WTC11 (cell line): ENCODE data around the gene FAF1.

Source experiments
- FOXP1 ChIP-seq: sonication (generic); formaldehyde crosslinking; IDR thresholded peaks from 2 replicates; pipeline ENCODE4 v1.8.0; 2022; ENCODE audit warnings: missing genetic modification reagents, mild to moderate bottlenecking, moderate library complexity, borderline replicate concordance
- GRHL2 ChIP-seq: fragments of 250-450 bp; sonication (Bioruptor Pico); IDR thresholded peaks from 2 replicates; pipeline ENCODE4 v1.8.0; 2022; ENCODE audit warnings: mild to moderate bottlenecking, moderate library complexity; ENCODE audit not compliant: insufficient replicate concordance, severe bottlenecking
- IRF2 ChIP-seq: sonication (generic); formaldehyde crosslinking; IDR thresholded peaks from 2 replicates; pipeline ENCODE4 v1.8.0; 2022; ENCODE audit warnings: low read depth, missing genetic modification reagents, borderline replicate concordance
- PREB ChIP-seq: sonication (generic); formaldehyde crosslinking; IDR thresholded peaks from 2 replicates; pipeline ENCODE4 v1.8.1; 2022; ENCODE audit warnings: mild to moderate bottlenecking, missing genetic modification reagents, moderate library complexity, borderline replicate concordance
- RORB ChIP-seq: fragments of 250-450 bp; sonication (Bioruptor Pico); IDR thresholded peaks from 2 replicates; pipeline ENCODE4 v1.9.0; 2021; ENCODE audit warnings: mild to moderate bottlenecking
- TCF7 ChIP-seq: sonication (generic); formaldehyde crosslinking; IDR thresholded peaks from 2 replicates; pipeline ENCODE4 v1.8.0; 2022; ENCODE audit warnings: mild to moderate bottlenecking, low read depth, missing genetic modification reagents, moderate library complexity
- USF2 ChIP-seq: sonication (generic); formaldehyde crosslinking; IDR thresholded peaks from 2 replicates; pipeline ENCODE4 v1.8.1; 2023; ENCODE audit warnings: mild to moderate bottlenecking, missing genetic modification reagents, moderate library complexity
- ZNF121 ChIP-seq: sonication (generic); formaldehyde crosslinking; IDR thresholded peaks from 2 replicates; pipeline ENCODE4 v1.8.0; 2023; ENCODE audit warnings: missing genetic modification reagents
- ZNF416 ChIP-seq: fragments of 250-450 bp; sonication (Bioruptor Pico); IDR thresholded peaks from 2 replicates; pipeline ENCODE4 v1.9.0; 2021; ENCODE audit warnings: mild to moderate bottlenecking, inconsistent platforms
- TF ChIP-seq, protein P1 (sequence below): fragments of 200-600 bp; IDR thresholded peaks from 2 replicates; pipeline ENCODE4 v1.8.0; 2022; ENCODE audit warnings: antibody characterized with exemption
- TF ChIP-seq, protein P2 (sequence below): sonication (generic); formaldehyde crosslinking; IDR thresholded peaks from 2 replicates; pipeline ENCODE4 v1.8.1; 2023; ENCODE audit warnings: mild to moderate bottlenecking, moderate library complexity, missing genetic modification reagents
- TF ChIP-seq, protein P3 (sequence below): sonication (generic); formaldehyde crosslinking; IDR thresholded peaks from 2 replicates; pipeline ENCODE4 v1.8.0; 2022; ENCODE audit warnings: mild to moderate bottlenecking, missing genetic modification reagents
- TF ChIP-seq, protein P4 (sequence below): sonication (generic); formaldehyde crosslinking; IDR thresholded peaks from 2 replicates; pipeline ENCODE4 v1.8.0; 2022; ENCODE audit warnings: mild to moderate bottlenecking, missing genetic modification reagents
- TF ChIP-seq, protein P5 (sequence below): sonication (generic); formaldehyde crosslinking; IDR thresholded peaks from 2 replicates; pipeline ENCODE4 v1.8.1; 2022; ENCODE audit warnings: low read depth, missing genetic modification reagents, borderline replicate concordance

DNA sequence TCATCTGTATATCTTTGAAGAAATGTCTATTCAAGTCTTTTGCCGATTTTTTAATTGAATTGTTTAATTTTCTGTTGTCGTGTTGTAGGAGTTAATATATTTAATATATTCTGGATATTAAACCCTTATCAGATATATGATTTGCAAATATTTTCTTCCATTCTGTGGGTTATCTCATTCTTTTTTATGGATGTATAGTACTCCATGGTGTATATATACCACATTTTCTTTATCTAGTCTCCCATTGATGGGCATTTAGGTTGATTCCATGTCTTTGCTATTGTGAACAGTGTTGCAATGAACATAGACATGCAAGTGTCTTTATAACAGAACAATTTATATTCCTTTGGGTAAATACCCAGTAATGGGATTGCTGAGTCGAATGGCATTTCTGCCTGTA, 436.5 kb downstream of the FAF1 start:
- TF ChIP-seq, protein P1, sequence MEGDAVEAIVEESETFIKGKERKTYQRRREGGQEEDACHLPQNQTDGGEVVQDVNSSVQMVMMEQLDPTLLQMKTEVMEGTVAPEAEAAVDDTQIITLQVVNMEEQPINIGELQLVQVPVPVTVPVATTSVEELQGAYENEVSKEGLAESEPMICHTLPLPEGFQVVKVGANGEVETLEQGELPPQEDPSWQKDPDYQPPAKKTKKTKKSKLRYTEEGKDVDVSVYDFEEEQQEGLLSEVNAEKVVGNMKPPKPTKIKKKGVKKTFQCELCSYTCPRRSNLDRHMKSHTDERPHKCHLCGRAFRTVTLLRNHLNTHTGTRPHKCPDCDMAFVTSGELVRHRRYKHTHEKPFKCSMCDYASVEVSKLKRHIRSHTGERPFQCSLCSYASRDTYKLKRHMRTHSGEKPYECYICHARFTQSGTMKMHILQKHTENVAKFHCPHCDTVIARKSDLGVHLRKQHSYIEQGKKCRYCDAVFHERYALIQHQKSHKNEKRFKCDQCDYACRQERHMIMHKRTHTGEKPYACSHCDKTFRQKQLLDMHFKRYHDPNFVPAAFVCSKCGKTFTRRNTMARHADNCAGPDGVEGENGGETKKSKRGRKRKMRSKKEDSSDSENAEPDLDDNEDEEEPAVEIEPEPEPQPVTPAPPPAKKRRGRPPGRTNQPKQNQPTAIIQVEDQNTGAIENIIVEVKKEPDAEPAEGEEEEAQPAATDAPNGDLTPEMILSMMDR, result no peak
- TF ChIP-seq IRF2 (CRISPR knock-in tag) (no peak), RORB (CRISPR knock-in tag) (no peak), PREB (CRISPR knock-in tag) (no peak), FOXP1 (CRISPR knock-in tag) (no peak), ZNF416 (no peak), USF2 (CRISPR knock-in tag) (no peak), GRHL2 (CRISPR knock-in tag) (no peak), ZNF121 (no peak), TCF7 (CRISPR knock-in tag) (no peak)
- TF ChIP-seq, protein P2, sequence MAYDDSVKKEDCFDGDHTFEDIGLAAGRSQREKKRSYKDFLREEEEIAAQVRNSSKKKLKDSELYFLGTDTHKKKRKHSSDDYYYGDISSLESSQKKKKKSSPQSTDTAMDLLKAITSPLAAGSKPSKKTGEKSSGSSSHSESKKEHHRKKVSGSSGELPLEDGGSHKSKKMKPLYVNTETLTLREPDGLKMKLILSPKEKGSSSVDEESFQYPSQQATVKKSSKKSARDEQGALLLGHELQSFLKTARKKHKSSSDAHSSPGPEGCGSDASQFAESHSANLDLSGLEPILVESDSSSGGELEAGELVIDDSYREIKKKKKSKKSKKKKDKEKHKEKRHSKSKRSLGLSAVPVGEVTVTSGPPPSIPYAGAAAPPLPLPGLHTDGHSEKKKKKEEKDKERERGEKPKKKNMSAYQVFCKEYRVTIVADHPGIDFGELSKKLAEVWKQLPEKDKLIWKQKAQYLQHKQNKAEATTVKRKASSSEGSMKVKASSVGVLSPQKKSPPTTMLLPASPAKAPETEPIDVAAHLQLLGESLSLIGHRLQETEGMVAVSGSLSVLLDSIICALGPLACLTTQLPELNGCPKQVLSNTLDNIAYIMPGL (CRISPR knock-in tag), result no peak
- TF ChIP-seq, protein P3, sequence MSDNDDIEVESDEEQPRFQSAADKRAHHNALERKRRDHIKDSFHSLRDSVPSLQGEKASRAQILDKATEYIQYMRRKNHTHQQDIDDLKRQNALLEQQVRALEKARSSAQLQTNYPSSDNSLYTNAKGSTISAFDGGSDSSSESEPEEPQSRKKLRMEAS (CRISPR knock-in tag), result no peak
- TF ChIP-seq, protein P4, sequence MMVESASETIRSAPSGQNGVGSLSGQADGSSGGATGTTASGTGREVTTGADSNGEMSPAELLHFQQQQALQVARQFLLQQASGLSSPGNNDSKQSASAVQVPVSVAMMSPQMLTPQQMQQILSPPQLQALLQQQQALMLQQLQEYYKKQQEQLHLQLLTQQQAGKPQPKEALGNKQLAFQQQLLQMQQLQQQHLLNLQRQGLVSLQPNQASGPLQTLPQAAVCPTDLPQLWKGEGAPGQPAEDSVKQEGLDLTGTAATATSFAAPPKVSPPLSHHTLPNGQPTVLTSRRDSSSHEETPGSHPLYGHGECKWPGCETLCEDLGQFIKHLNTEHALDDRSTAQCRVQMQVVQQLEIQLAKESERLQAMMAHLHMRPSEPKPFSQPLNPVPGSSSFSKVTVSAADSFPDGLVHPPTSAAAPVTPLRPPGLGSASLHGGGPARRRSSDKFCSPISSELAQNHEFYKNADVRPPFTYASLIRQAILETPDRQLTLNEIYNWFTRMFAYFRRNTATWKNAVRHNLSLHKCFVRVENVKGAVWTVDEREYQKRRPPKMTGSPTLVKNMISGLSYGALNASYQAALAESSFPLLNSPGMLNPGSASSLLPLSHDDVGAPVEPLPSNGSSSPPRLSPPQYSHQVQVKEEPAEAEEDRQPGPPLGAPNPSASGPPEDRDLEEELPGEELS (CRISPR knock-in tag), result no peak
- TF ChIP-seq, protein P5, sequence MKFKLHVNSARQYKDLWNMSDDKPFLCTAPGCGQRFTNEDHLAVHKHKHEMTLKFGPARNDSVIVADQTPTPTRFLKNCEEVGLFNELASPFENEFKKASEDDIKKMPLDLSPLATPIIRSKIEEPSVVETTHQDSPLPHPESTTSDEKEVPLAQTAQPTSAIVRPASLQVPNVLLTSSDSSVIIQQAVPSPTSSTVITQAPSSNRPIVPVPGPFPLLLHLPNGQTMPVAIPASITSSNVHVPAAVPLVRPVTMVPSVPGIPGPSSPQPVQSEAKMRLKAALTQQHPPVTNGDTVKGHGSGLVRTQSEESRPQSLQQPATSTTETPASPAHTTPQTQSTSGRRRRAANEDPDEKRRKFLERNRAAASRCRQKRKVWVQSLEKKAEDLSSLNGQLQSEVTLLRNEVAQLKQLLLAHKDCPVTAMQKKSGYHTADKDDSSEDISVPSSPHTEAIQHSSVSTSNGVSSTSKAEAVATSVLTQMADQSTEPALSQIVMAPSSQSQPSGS (CRISPR knock-in tag), result no peak
